ENCODE results near the gene FAM184A. TPM values are rescaled to one million over a fixed set of nuclear protein-coding genes. Genes with fewer than 3 reads are reported as not detected.

FAM184A gene
- total RNA-seq, 1 donor from 2014 or later = 3.1 TPM

DNA sequence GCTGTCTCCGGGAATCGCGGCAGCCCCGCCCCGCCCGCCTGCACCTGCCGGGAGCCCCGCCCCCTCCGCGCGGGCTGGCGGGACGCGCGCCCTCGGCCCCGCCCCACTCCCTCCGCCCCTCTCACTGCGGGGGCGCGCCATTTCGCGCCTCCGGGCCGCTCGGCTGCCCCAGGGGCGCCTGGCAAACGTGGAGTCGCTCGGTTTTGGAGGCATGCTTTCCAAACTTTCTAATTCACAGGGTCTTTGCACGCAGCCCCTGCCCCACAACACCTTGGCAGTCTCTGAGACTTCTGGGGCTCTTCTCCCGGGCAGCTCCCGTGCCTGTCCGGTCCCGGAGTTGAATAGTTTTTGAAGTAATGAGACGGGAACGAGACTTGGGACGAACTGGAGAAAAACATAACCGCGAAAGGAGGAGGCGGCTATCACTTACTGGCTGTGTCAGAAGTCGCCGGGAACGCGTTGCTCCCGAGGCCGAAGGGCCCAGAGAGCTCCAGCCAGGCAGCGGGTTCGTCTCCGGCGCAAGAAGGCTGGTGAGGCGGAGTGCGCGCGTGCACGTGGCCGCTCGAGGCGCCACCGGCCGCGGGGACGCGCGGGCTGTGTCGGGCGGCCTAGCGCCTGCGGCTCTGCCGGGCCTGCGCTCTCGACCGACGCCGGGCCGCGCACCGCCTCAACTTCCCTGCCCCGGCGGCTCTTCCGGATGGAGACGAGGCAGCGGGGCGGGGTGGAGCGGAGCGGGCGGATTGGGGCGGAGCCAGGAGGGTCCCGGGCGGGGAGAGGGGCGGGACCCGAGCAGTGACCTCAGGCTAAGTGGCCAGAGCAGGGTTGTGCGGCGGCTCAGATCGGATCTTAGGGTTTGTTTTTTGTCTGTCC lies 143.8 kb downstream of the FAM184A start, which contains the start of gene MCM9:
Gene MCM9 (minus strand): TSS at position 699 of the 870 bp plus-strand sequence. CDS start 3,436 bp downstream, outside the sequence.
- peak within 1 kb of the TSS; percentile 88 to 95 for H3K27ac ChIP-seq
- intact Hi-C loops (cut with DNase I) = loop anchor here (1.0 to 10.0 kb wide), 3 partner anchors 41 to 420 kb away; partner anchors contain the start of gene FAM184A
- TF ChIP-seq CTCF (IDR thresholded peaks at IDR 0.05) = no peak
- no peaks in the 10 kb centered on the region for H3K9me3 ChIP-seq
- peaks cover 0 to 7% of the 10 kb centered on the region in 2 donors for H3K36me3 ChIP-seq
- no peaks in the 10 kb centered on the region for H3K27me3 ChIP-seq
- peak within 1 kb of the TSS; percentile 75 to 97 for H3K4me3 ChIP-seq
- DNase-seq (ENCODE audit: low spot score in 2 of 2) = peak; percentile 42 to 94
- H3K4me1 ChIP-seq = peaks cover 0 to 3% of the 10 kb centered on the region in 2 donors

GRCh38 chr6:118933855-118934460 lies 144.5 kb downstream of the FAM184A start:
- Histone ChIP-seq H3K4me3 (peak overlapping the region; percentile 75 to 97), H3K9me3 (no peaks in the 10 kb centered on the region), H3K4me1 (peaks cover 0 to 3% of the 10 kb centered on the region in 2 donors), H3K36me3 (peaks cover 0 to 7% of the 10 kb centered on the region in 2 donors), H3K27me3 (no peaks in the 10 kb centered on the region), H3K27ac (peak overlapping the region in 1 of 2 donors; percentile 95)
- no peak for DNase-seq (ENCODE audit: low spot score in 2 of 2)
- TF ChIP-seq CTCF (IDR thresholded peaks at IDR 0.05) = no peak
- intact Hi-C loops (cut with DNase I) = loop anchor here (1.0 to 10.0 kb wide), 3 partner anchors 41 to 421 kb away; partner anchors contain the start of gene FAM184A

- intact Hi-C loops (cut with DNase I) = loop anchor here (10.0 kb wide), 1 partner anchor 422 kb away; no protein-coding TSS in a partner anchor
- no peak for DNase-seq (ENCODE audit: low spot score in 2 of 2)
- Histone ChIP-seq H3K27me3 (no peaks in the 10 kb centered on the region), H3K4me3 (no peak overlapping the region), H3K9me3 (no peaks in the 10 kb centered on the region), H3K36me3 (peaks cover 0 to 20% of the 10 kb centered on the region in 2 donors), H3K4me1 (peaks cover 0 to 3% of the 10 kb centered on the region in 2 donors), H3K27ac (no peak overlapping the region)
- no peak for TF ChIP-seq CTCF (IDR thresholded peaks at IDR 0.05)
Measured at GRCh38 chr6:118932421-118932820, 146.0 kb downstream of the FAM184A start.

GRCh38 chr6:118931436-118931835 lies 147.0 kb downstream of the FAM184A start:
- Histone ChIP-seq H3K4me1 (peaks cover 0 to 3% of the 10 kb centered on the region in 2 donors), H3K4me3 (no peak overlapping the region), H3K36me3 (peaks cover 0 to 20% of the 10 kb centered on the region in 2 donors), H3K27ac (no peak overlapping the region), H3K27me3 (no peaks in the 10 kb centered on the region), H3K9me3 (no peaks in the 10 kb centered on the region)
- no peak for DNase-seq (ENCODE audit: low spot score in 2 of 2)
- no peak for TF ChIP-seq CTCF (IDR thresholded peaks at IDR 0.05)
- intact Hi-C loops (cut with DNase I) = loop anchor here (10.0 kb wide), 1 partner anchor 423 kb away; no protein-coding TSS in a partner anchor

- Histone ChIP-seq H3K4me3 (no peak overlapping the region), H3K36me3 (peaks cover 0 to 20% of the 10 kb centered on the region in 2 donors), H3K9me3 (no peaks in the 10 kb centered on the region), H3K4me1 (peaks cover 0 to under 1% of the 10 kb centered on the region in 2 donors), H3K27me3 (no peaks in the 10 kb centered on the region), H3K27ac (no peak overlapping the region)
- DNase-seq (ENCODE audit: low spot score in 2 of 2) = no peak
- no peak for TF ChIP-seq CTCF (IDR thresholded peaks at IDR 0.05)
- intact Hi-C loops (cut with DNase I) = loop anchor here (10.0 kb wide), 1 partner anchor 424 kb away; no protein-coding TSS in a partner anchor
Measured at GRCh38 chr6:118930680-118931079, 147.8 kb downstream of the FAM184A start.
